Nephron (organoid): ENCODE data around the gene KIRREL3.

Experiments
- H3K27ac Mint-ChIP-seq, 3 experiments: 2 replicates each; pipeline ENCODE4 v1.8.0; 2020; ENCODE audit warnings: mixed read lengths in 3 of 3, mild to moderate bottlenecking in 2 of 3, moderate library complexity in 1 of 3
- H3K27me3 Mint-ChIP-seq: 2 replicates; pipeline ENCODE4 v1.8.0; 2021; ENCODE audit warnings: low read depth, mild to moderate bottlenecking, moderate library complexity, mixed read lengths
- H3K36me3 Mint-ChIP-seq: 2 replicates; pipeline ENCODE4 v1.8.0; 2020; ENCODE audit warnings: low read depth, mixed read lengths
- H3K4me1 Mint-ChIP-seq: 2 replicates; pipeline ENCODE4 v1.8.0; 2020; ENCODE audit warnings: mixed read lengths
- H3K4me3 Mint-ChIP-seq, 3 experiments: 2 replicates each; pipeline ENCODE4 v1.8.0; 2020; ENCODE audit warnings: mild to moderate bottlenecking in 3 of 3, mixed read lengths in 3 of 3, moderate library complexity in 2 of 3
- H3K9me3 Mint-ChIP-seq: 2 replicates; pipeline ENCODE4 v1.8.0; 2020; ENCODE audit warnings: mixed read lengths
- TF ChIP-seq, protein P1 (sequence below), 3 experiments: fragments of 200-600 bp; sonication (generic); IDR thresholded peaks; one replicate each; pipeline ENCODE4 v1.5.0; 2021; ENCODE audit warnings: antibody characterized with exemption in 3 of 3; ENCODE audit not compliant: unreplicated experiment in 3 of 3

KIRREL3 gene

DNA sequence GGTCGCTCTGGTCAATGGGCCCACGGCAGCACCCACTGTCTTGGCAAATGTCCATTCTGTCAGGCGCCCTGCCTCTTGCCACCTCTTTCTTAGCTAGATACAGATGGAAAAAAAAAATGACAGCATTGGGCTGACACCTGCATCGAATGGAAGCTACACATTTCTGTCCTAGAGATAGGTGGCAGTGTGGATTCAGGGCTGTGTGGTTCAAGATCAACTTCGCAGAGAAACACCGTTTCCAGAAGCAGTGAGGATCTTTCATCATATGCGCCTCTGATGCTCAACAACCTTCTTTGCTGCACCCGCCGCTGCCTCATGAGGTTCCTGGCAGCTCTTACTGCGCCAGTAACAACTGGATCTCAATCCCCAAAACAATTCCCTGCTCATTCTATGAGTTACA is 236.3 kb downstream of the KIRREL3 start:
- H3K36me3 Mint-ChIP-seq, result no peaks in the 10 kb centered on the region
- H3K27me3 Mint-ChIP-seq, result peaks cover 12% of the 10 kb centered on the region
- peaks cover 7% of the 10 kb centered on the region for H3K4me1 Mint-ChIP-seq
- TF ChIP-seq, protein P1, sequence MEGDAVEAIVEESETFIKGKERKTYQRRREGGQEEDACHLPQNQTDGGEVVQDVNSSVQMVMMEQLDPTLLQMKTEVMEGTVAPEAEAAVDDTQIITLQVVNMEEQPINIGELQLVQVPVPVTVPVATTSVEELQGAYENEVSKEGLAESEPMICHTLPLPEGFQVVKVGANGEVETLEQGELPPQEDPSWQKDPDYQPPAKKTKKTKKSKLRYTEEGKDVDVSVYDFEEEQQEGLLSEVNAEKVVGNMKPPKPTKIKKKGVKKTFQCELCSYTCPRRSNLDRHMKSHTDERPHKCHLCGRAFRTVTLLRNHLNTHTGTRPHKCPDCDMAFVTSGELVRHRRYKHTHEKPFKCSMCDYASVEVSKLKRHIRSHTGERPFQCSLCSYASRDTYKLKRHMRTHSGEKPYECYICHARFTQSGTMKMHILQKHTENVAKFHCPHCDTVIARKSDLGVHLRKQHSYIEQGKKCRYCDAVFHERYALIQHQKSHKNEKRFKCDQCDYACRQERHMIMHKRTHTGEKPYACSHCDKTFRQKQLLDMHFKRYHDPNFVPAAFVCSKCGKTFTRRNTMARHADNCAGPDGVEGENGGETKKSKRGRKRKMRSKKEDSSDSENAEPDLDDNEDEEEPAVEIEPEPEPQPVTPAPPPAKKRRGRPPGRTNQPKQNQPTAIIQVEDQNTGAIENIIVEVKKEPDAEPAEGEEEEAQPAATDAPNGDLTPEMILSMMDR (IDR thresholded peaks at IDR 0.05; ENCODE audit: unreplicated experiment in 3 of 3), result peak in 1 of 3 experiments; percentile 10
- H3K4me3 Mint-ChIP-seq, result no peak overlapping the region
- no peaks in the 10 kb centered on the region for H3K9me3 Mint-ChIP-seq
- peak overlapping the region in 1 of 3 experiments; percentile 25 for H3K27ac Mint-ChIP-seq

GRCh38 chr11:126756855-126757254 is 243.7 kb downstream of the KIRREL3 start:
- Mint-ChIP-seq H3K9me3 (no peaks in the 10 kb centered on the region), H3K4me3 (no peak overlapping the region), H3K27ac (no peak overlapping the region), H3K27me3 (no peaks in the 10 kb centered on the region), H3K4me1 (peaks cover 43% of the 10 kb centered on the region), H3K36me3 (peaks cover 4% of the 10 kb centered on the region)
- TF ChIP-seq, protein P1 (IDR thresholded peaks at IDR 0.05; ENCODE audit: unreplicated experiment in 3 of 3), result no peak

DNA sequence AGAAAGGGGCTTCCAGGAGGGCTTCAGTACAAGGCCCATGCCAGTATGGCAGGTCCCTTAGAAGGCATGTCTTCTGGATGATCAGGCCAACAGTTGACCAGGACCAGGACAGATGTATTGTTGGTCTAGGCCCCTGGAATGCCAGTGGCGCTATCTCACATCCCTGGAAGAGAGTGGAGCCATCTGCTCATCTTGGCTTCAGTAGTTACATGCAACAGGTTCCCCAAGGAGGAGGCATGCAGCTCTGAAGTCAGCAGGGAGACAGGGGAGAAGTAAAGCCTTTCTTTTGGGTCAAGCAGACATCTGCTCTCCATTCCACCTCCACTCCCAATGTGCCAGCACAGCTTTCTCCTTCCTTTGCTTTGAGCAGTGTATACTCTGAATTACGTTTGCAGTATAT is 244.1 kb downstream of the KIRREL3 start:
- H3K27me3 Mint-ChIP-seq, result no peaks in the 10 kb centered on the region
- peaks cover 1% of the 10 kb centered on the region for H3K9me3 Mint-ChIP-seq
- peaks cover 45% of the 10 kb centered on the region for H3K4me1 Mint-ChIP-seq
- no peak overlapping the region for H3K4me3 Mint-ChIP-seq
- H3K27ac Mint-ChIP-seq, result no peak overlapping the region
- TF ChIP-seq, protein P1 (IDR thresholded peaks at IDR 0.05; ENCODE audit: unreplicated experiment in 3 of 3), result no peak
- H3K36me3 Mint-ChIP-seq, result peaks cover 6% of the 10 kb centered on the region

GRCh38 chr11:126755526-126755925 is 245.0 kb downstream of the KIRREL3 start:
- Mint-ChIP-seq H3K9me3 (peaks cover 4% of the 10 kb centered on the region), H3K36me3 (peaks cover 9% of the 10 kb centered on the region), H3K4me3 (peak overlapping the region in 1 of 3 experiments; percentile 28), H3K27ac (peak overlapping the region; percentile 47 to 56 (median 55)), H3K27me3 (no peaks in the 10 kb centered on the region), H3K4me1 (peaks cover 52% of the 10 kb centered on the region)
- TF ChIP-seq, protein P1 (IDR thresholded peaks at IDR 0.05; ENCODE audit: unreplicated experiment in 3 of 3), result no peak

- Mint-ChIP-seq H3K36me3 (peaks cover 9% of the 10 kb centered on the region), H3K27me3 (no peaks in the 10 kb centered on the region), H3K27ac (peak overlapping the region; percentile 55 to 74 (median 58)), H3K4me1 (peaks cover 45% of the 10 kb centered on the region), H3K4me3 (no peak overlapping the region), H3K9me3 (peaks cover 4% of the 10 kb centered on the region)
- TF ChIP-seq, protein P1 (IDR thresholded peaks at IDR 0.05; ENCODE audit: unreplicated experiment in 3 of 3), result no peak
Observed at GRCh38 chr11:126754591-126755426, 245.8 kb downstream of the KIRREL3 start.

DNA sequence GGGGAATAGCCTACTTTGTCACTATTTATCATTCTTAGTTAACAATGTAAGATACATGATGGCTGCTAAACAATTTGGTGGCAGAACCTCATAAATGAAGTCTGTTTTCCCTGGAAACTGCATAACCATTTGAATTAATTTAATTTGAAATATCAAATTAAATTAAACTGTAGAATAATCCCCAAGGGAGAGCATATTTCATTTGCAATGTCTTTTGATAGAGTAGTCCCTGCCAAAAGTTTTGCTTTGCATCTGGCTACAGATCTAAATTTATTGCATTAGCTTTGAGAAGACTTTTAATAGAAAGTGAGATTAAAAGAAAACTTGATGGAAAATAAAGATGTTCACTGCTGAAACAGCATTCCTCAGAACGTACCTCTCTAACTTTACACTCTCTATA is 246.6 kb downstream of the KIRREL3 start:
- Mint-ChIP-seq H3K4me1 (peaks cover 50% of the 10 kb centered on the region), H3K4me3 (no peak overlapping the region), H3K27ac (peak overlapping the region; percentile 55 to 74 (median 58)), H3K36me3 (peaks cover 9% of the 10 kb centered on the region), H3K9me3 (peaks cover 4% of the 10 kb centered on the region), H3K27me3 (no peaks in the 10 kb centered on the region)
- TF ChIP-seq, protein P1 (IDR thresholded peaks at IDR 0.05; ENCODE audit: unreplicated experiment in 3 of 3), result no peak
